RWPE1 (cell line): ENCODE results near the gene CDKN3.
"Not testable (repeated sequence)": the region's sequence is repeated elsewhere in the genome, so short reads cannot be mapped to it uniquely, and the experiment has no call there.

ENCODE experiments used
- CTCF ChIA-PET: fragments of 350-600 bp; sonication (Branson Sonifier 250); formaldehyde crosslinking; extraction: SDS; loops from one replicate; lab custom pipeline; 2021; lab: Yijun Ruan, JAX
- POLR2A ChIA-PET: fragments of 400-600 bp; formaldehyde crosslinking; extraction: SDS; loops from one replicate; lab custom pipeline; 2020; ENCODE audit warnings: antibody characterized with exemption; ENCODE audit not compliant: low non-redundant PET; lab: Yijun Ruan, JAX
- DNase-seq: peaks from one replicate; pipeline ENCODE4 v3.0.0; 2012; ENCODE audit warnings: low spot score
- H3K27ac ChIP-seq: fragments of 450-650 bp; 2 replicates; pipeline ENCODE4 v1.5.1; 2017
- CTCF ChIP-seq: fragments of 450-650 bp; conservative IDR thresholded peaks from 2 replicates; pipeline ENCODE4 v1.5.1; 2017; ENCODE audit warnings: low read depth, mild to moderate bottlenecking

The CDKN3 gene

GRCh38 chr14:54381821-54382220 is 15.0 kb upstream of the CDKN3 start:
- H3K27ac ChIP-seq = no peak overlapping the region
- POLR2A ChIA-PET = no interaction called here
- DNase-seq = no peak
- CTCF ChIA-PET = interaction anchor here (0.9 kb wide), 1 partner anchor 178 kb away, joined by 7 read pairs; no protein-coding TSS in a partner anchor
- no peak for TF ChIP-seq CTCF

- ChIA-PET POLR2A (no interaction called here), CTCF (no interaction called here)
- H3K27ac ChIP-seq = no peak overlapping the region
- TF ChIP-seq CTCF = no peak
- DNase-seq = no peak
Measured at GRCh38 chr14:54383835-54384234, 13.0 kb upstream of the CDKN3 start.

- CTCF ChIA-PET = interaction anchor here (0.6 kb wide), 1 partner anchor 11 kb away, joined by 3 read pairs; no protein-coding TSS in a partner anchor
- no peak overlapping the region for H3K27ac ChIP-seq
- TF ChIP-seq CTCF = no peak
- no peak for DNase-seq
- POLR2A ChIA-PET = no interaction called here
Measured at GRCh38 chr14:54385556-54385955, 11.3 kb upstream of the CDKN3 start.

GRCh38 chr14:54387328-54387727 is 9.5 kb upstream of the CDKN3 start:
- ChIA-PET POLR2A (no interaction called here), CTCF (interaction anchor here (0.7 to 0.9 kb wide), 2 partner anchors 8 to 10 kb away, joined by 3 read pairs; no protein-coding TSS in a partner anchor)
- no peak overlapping the region for H3K27ac ChIP-seq
- no peak for TF ChIP-seq CTCF
- DNase-seq = no peak

GRCh38 chr14:54392131-54392859 is 4.5 kb upstream of the CDKN3 start:
- ChIA-PET CTCF (no interaction called here), POLR2A (no interaction called here)
- no peak overlapping the region for H3K27ac ChIP-seq
- no peak for DNase-seq
- no peak for TF ChIP-seq CTCF

GRCh38 chr14:54392986-54393884 is 3.6 kb upstream of the CDKN3 start:
- H3K27ac ChIP-seq, POLR2A ChIA-PET, CTCF ChIA-PET, DNase-seq: not testable (repeated sequence)

- H3K27ac ChIP-seq = no peak overlapping the region
- no peak for TF ChIP-seq CTCF
- ChIA-PET CTCF (interaction anchor here (0.5 to 0.7 kb wide), 2 partner anchors 8 to 17 kb away, joined by 3 read pairs; no protein-coding TSS in a partner anchor), POLR2A (no interaction called here)
- DNase-seq = no peak
Measured at GRCh38 chr14:54394596-54394995, 2.2 kb upstream of the CDKN3 start.
